Measurements from ENCODE around the gene WWC2.

GRCh38 chr4:183164963-183165362 lies 65.9 kb downstream of the WWC2 start:
- TF ChIP-seq CTCF (IDR thresholded peaks at IDR 0.05; ENCODE audit: low read depth, low read length) = no peak
- no peak for TF ChIP-seq MYC (IDR thresholded peaks at IDR 0.05; ENCODE audit: low read depth, low read length)
- no peak for TF ChIP-seq POLR2A (IDR thresholded peaks at IDR 0.05; ENCODE audit: extremely low read depth, insufficient read length)

Measured in NB4 (cell line).